Esophagus squamous epithelium (tissue), 5 donors: ENCODE data around the gene TTC27. TPM values are rescaled to one million over a fixed set of nuclear protein-coding genes. Genes with fewer than 3 reads are reported as not detected.

ENCODE experiments used
- DNase-seq: peaks from one replicate; lab custom pipeline; 2025; lab: John Stamatoyannopoulos, UW
- H3K27ac ChIP-seq, 4 donors: fragments of 200-600 bp; sonication (generic); one replicate each; pipeline ENCODE4 v1.5.1; 2016 to 2019; ENCODE audit warnings: mild to moderate bottlenecking in 1 of 4
- H3K27me3 ChIP-seq, 4 donors: fragments of 200-600 bp; sonication (generic); 1 replicate in 3 of 4; 2 replicates in 1 of 4; pipeline versions ENCODE4 v1.5.1 to v1.6.0; 2017 to 2021; ENCODE audit warnings: antibody characterized with exemption in 1 of 4
- H3K36me3 ChIP-seq, 3 donors: fragments of 200-600 bp; sonication (generic); one replicate each; pipeline ENCODE4 v1.5.1; 2016 to 2019
- H3K4me1 ChIP-seq, 3 donors: fragments of 200-600 bp; sonication (generic); one replicate each; pipeline ENCODE4 v1.5.1; 2017 to 2019
- H3K4me3 ChIP-seq, 4 donors: fragments of 200-600 bp; sonication (generic); 1 replicate in 3 of 4; 2 replicates in 1 of 4; pipeline ENCODE4 v1.5.1; 2016 to 2019; ENCODE audit warnings: mild to moderate bottlenecking in 2 of 4, moderate library complexity in 1 of 4
- H3K9me3 ChIP-seq, 3 donors: fragments of 200-600 bp; sonication (generic); one replicate each; pipeline ENCODE4 v1.5.1; 2016 to 2019
- CTCF ChIP-seq, 6 experiments: fragments of 450-650 bp in 4 of 6; fragments of 200-600 bp in 2 of 6; sonication (generic) in 2 of 6; IDR thresholded peaks; one replicate each; pipeline ENCODE4 v1.5.1; 2016 to 2019; ENCODE audit warnings: antibody characterized with exemption in 6 of 6, mild to moderate bottlenecking in 4 of 6, moderate library complexity in 4 of 6
- POLR2A ChIP-seq, 4 donors: fragments of 450-650 bp; IDR thresholded peaks; one replicate each; pipeline ENCODE4 v1.6.1; 2017; ENCODE audit warnings: antibody characterized with exemption in 4 of 4, mild to moderate bottlenecking in 4 of 4, moderate library complexity in 3 of 4
- WGBS, 2 donors: methylation state at CpG; one replicate each; pipeline ENCODE4 v1.1.5; 2018; 5-methylcytosine and 5-hydroxymethylcytosine counted together
- intact Hi-C: fragments of 100-400 bp; cut with DNase I; formaldehyde crosslinking; loops from one replicate; pipeline ENCODE4 v1.15.0; 2022
- total RNA-seq, 4 donors: library from RNA; depleted of rRNA; stranded (reverse); fragments of >200 nt; gene quantifications; one replicate each; pipeline ENCODE4 v1.1.0, GENCODE V29; 2016
- donor health status: DM: yes; HTN: yes; CAD: no.

TTC27 gene
- 10 to 100 TPM in 3 of 4 donors, 1 to 10 TPM in 1; 9.2 to 18.4 (median 16.6) TPM for total RNA-seq

- intact Hi-C loops: no loop called here
Observed at GRCh38 chr2:32627814-32628579, at the start of gene TTC27. TSS of gene TTC27 (plus strand) at chr2:32628050. CDS start at chr2:32628293, 243 bp downstream.

GRCh38 chr2:32591669-32592463 is 36.0 kb upstream of the TTC27 start:
- H3K4me1 ChIP-seq: no peaks in the 10 kb centered on the region
- no peak overlapping the region for H3K27ac ChIP-seq
- intact Hi-C loops: no loop called here
- H3K4me3 ChIP-seq: no peak overlapping the region
- WGBS, 2 donors: 60 to 74% methylated on average over 3 of the region's 3 CpGs
- TF ChIP-seq POLR2A (IDR thresholded peaks at IDR 0.05) (no peak), CTCF (IDR thresholded peaks at IDR 0.05) (no peak)
- H3K27me3 ChIP-seq: no peaks in the 10 kb centered on the region
- no peaks in the 10 kb centered on the region for H3K9me3 ChIP-seq
- DNase-seq: no peak
- H3K36me3 ChIP-seq: peaks cover 0 to 28% (median 0%) of the 10 kb centered on the region in 3 donors

More at GRCh38 chr2:32627814-32628579, at the start of gene TTC27:
- H3K4me3 ChIP-seq: peak within 1 kb of the TSS; percentile 62 to 93 (median 76)
- WGBS, 2 donors: 0 to 1% methylated on average over 16 to 27 of the region's 39 CpGs
- H3K9me3 ChIP-seq: no peaks in the 10 kb centered on the region
- peak; percentile 84 for DNase-seq
- H3K27me3 ChIP-seq: no peaks in the 10 kb centered on the region
- peak in 2 of 4 donors; percentile 5 to 6 for TF ChIP-seq POLR2A (IDR thresholded peaks at IDR 0.05)
- TF ChIP-seq CTCF (IDR thresholded peaks at IDR 0.05): peak in 1 of 6 experiments; percentile 29
- H3K36me3 ChIP-seq: peaks cover 0 to 33% (median 0%) of the 10 kb centered on the region in 3 donors
- H3K27ac ChIP-seq: peak within 1 kb of the TSS; percentile 69 to 82 (median 78)
- peaks cover 4 to 30% (median 5%) of the 10 kb centered on the region in 3 donors for H3K4me1 ChIP-seq

- no peaks in the 10 kb centered on the region for H3K4me1 ChIP-seq
- intact Hi-C loops: no loop called here
- TF ChIP-seq POLR2A (IDR thresholded peaks at IDR 0.05) (no peak), CTCF (IDR thresholded peaks at IDR 0.05) (no peak)
- no peak overlapping the region for H3K27ac ChIP-seq
- no peaks in the 10 kb centered on the region for H3K9me3 ChIP-seq
- H3K27me3 ChIP-seq: no peaks in the 10 kb centered on the region
- no peak for DNase-seq
- H3K36me3 ChIP-seq: peaks cover 0 to 42% (median 7%) of the 10 kb centered on the region in 3 donors
- no peak overlapping the region for H3K4me3 ChIP-seq
- WGBS, 2 donors: 88 to 89% methylated on average over 3 of the region's 3 CpGs
Observed at GRCh38 chr2:32594573-32594972, 33.3 kb upstream of the TTC27 start.

GRCh38 chr2:32611366-32611765 is 16.5 kb upstream of the TTC27 start:
- WGBS, 2 donors: 93 to 97% methylated on average over 2 of the region's 2 CpGs

More at GRCh38 chr2:32611366-32611765, 16.5 kb upstream of the TTC27 start:
- no peak for DNase-seq
- H3K27ac ChIP-seq: no peak overlapping the region
- H3K4me1 ChIP-seq: no peaks in the 10 kb centered on the region
- no peak overlapping the region for H3K4me3 ChIP-seq
- no peaks in the 10 kb centered on the region for H3K27me3 ChIP-seq
- intact Hi-C loops: no loop called here
- peaks cover 4 to 100% (median 4%) of the 10 kb centered on the region in 3 donors for H3K36me3 ChIP-seq
- TF ChIP-seq CTCF (IDR thresholded peaks at IDR 0.05): no peak
- no peak for TF ChIP-seq POLR2A (IDR thresholded peaks at IDR 0.05)
- no peaks in the 10 kb centered on the region for H3K9me3 ChIP-seq
